ENCODE data around the gene RUNX2. TPM values are rescaled to one million over a fixed set of nuclear protein-coding genes. Genes with fewer than 3 reads are reported as not detected.

Gene RUNX2
- total and polyA plus RNA-seq, 9 of the 15 experiments (the other 6 are each of a cell fraction or from before 2014, with no cell fraction given), result 0.29 to 1.00 (median 0.43) TPM

- TF ChIP-seq RNF219 (CRISPR knock-in tag; IDR thresholded peaks at IDR 0.05) (0 out of 2 replicates have a peak, but pooled peaks have one; percentile 46), SNRNP70 (optimal IDR thresholded peaks at IDR 0.05; ENCODE audit: low read depth, low read length) (no peak), NR2C2 (CRISPR knock-in tag; IDR thresholded peaks at IDR 0.05) (no peak), NR2C2 (tag; IDR thresholded peaks at IDR 0.05) (peak; percentile 17; the same call in 1 of the 2 replicates), THRB (CRISPR knock-in tag; conservative IDR thresholded peaks at IDR 0.05) (peak; percentile 88), ZBTB17 (CRISPR knock-in tag; IDR thresholded peaks at IDR 0.05) (no peak), SIN3B (IDR thresholded peaks at IDR 0.05; ENCODE audit: low read depth) (no peak), PRMT5 (CRISPR knock-in tag; IDR thresholded peaks at IDR 0.05) (no peak), ZBTB43 (CRISPR knock-in tag; IDR thresholded peaks at IDR 0.05) (no peak), MNT (conservative IDR thresholded peaks at IDR 0.05) (no peak), ZKSCAN3 (CRISPR knock-in tag; IDR thresholded peaks at IDR 0.05) (no peak), ZNF449 (CRISPR knock-in tag; IDR thresholded peaks at IDR 0.05) (0 out of 2 replicates have a peak, but pooled peaks have one; percentile 36), BCOR (IDR thresholded peaks at IDR 0.05) (0 out of 2 replicates have a peak, but pooled peaks have one; percentile 19), HIVEP1 (CRISPR knock-in tag; IDR thresholded peaks at IDR 0.05) (no peak), KLF16 (IDR thresholded peaks at IDR 0.05) (no peak), ZNF395 (CRISPR knock-in tag; IDR thresholded peaks at IDR 0.05) (peak; percentile 21; the same call in 1 of the 2 replicates), FOXJ2 (tag; IDR thresholded peaks at IDR 0.05) (no peak), RFX5 (IDR thresholded peaks at IDR 0.05; ENCODE audit: low read depth, low read length) (no peak), CBFA2T2 (conservative IDR thresholded peaks at IDR 0.05) (no peak), ZNF197 (CRISPR knock-in tag; IDR thresholded peaks at IDR 0.05; ENCODE audit: low read depth) (no peak), ZNF324 (CRISPR knock-in tag; IDR thresholded peaks at IDR 0.05) (no peak)
Measured at GRCh38 chr6:45439459-45439858, 111.3 kb downstream of the RUNX2 start (continued).

Data from K562 (cell line).